A673 (cell line): ENCODE measurements around the gene GUCA1A. TPM values are rescaled to one million over a fixed set of nuclear protein-coding genes. Genes with fewer than 3 reads are reported as not detected.

Source experiments
- BruUV-seq: library from RNA; stranded (reverse); fragments of 400-500 nt; replicated peaks from 2 replicates; lab custom pipeline; 2021; lab: Mats Ljungman, UMichigan
- CTCF ChIA-PET: fragments of 300-600 bp; sonication (Branson Sonifier 250); formaldehyde crosslinking; loops from one replicate; lab custom pipeline; 2022; ENCODE audit warnings: antibody characterized with exemption; lab: Charles Lee
- POLR2A ChIA-PET: fragments of 300-600 bp; sonication (Branson Sonifier 250); formaldehyde crosslinking; loops from one replicate; lab custom pipeline; 2022; ENCODE audit warnings: antibody characterized with exemption; ENCODE audit not compliant: low non-redundant PET; lab: Charles Lee
- DNase-seq: peaks from one replicate; pipeline ENCODE4 v3.0.0-alpha.2; 2015; ENCODE audit warnings: low spot score
- H3K27ac ChIP-seq: fragments of 200-600 bp; sonication (generic); 2 replicates; pipeline ENCODE4 v1.5.1; 2016; ENCODE audit warnings: mixed run types, low read depth, mild to moderate bottlenecking, mixed read lengths, antibody characterized with exemption, low read length; ENCODE audit not compliant: poor library complexity, severe bottlenecking
- H3K27me3 ChIP-seq: fragments of 200-600 bp; sonication (generic); replicated peaks from 2 replicates; pipeline ENCODE4 v1.6.1; 2017; ENCODE audit warnings: mixed run types, low read depth, mild to moderate bottlenecking, mixed read lengths, antibody characterized with exemption, low read length; ENCODE audit not compliant: insufficient read depth, poor library complexity
- H3K36me3 ChIP-seq: fragments of 200-600 bp; sonication (generic); 2 replicates; pipeline ENCODE4 v1.6.1; 2016; ENCODE audit warnings: mixed run types, mild to moderate bottlenecking, mixed read lengths, antibody characterized with exemption, low read length; ENCODE audit not compliant: insufficient read depth, poor library complexity, severe bottlenecking
- H3K4me1 ChIP-seq: fragments of 200-600 bp; sonication (generic); 2 replicates; pipeline ENCODE4 v1.6.1; 2017; ENCODE audit warnings: mixed run types, mild to moderate bottlenecking, mixed read lengths, antibody characterized with exemption, low read length; ENCODE audit not compliant: insufficient read depth, poor library complexity, severe bottlenecking
- H3K4me3 ChIP-seq: fragments of 200-600 bp; sonication (generic); 2 replicates; pipeline ENCODE4 v1.5.1; 2016; ENCODE audit warnings: low read depth, mixed run types, mild to moderate bottlenecking, mixed read lengths, low read length; ENCODE audit not compliant: poor library complexity, severe bottlenecking
- H3K9me3 ChIP-seq: fragments of 200-600 bp; sonication (generic); 2 replicates; pipeline ENCODE4 v1.6.1; 2016; ENCODE audit warnings: mixed run types, low read depth, mild to moderate bottlenecking, mixed read lengths, antibody characterized with exemption, low read length; ENCODE audit not compliant: poor library complexity, severe bottlenecking
- CTCF ChIP-seq: fragments of 300-800, 200-600 bp; sonication (generic); conservative IDR thresholded peaks from 2 replicates; pipeline ENCODE4 v1.5.1; 2017; ENCODE audit warnings: low read depth, mild to moderate bottlenecking, antibody characterized with exemption, low read length, moderate library complexity, mixed read lengths
- EZH2 ChIP-seq: fragments of 200-600 bp; sonication (generic); IDR thresholded peaks from 2 replicates; pipeline ENCODE4 v1.6.1; 2017; ENCODE audit warnings: borderline replicate concordance, low read depth, mild to moderate bottlenecking, mixed read lengths, antibody characterized with exemption, low read length; ENCODE audit not compliant: poor library complexity, severe bottlenecking
- intact Hi-C: fragments of 100-400 bp; cut with micrococcal nuclease; formaldehyde crosslinking; loops from one replicate; pipeline ENCODE4 v1.10.0; 2022; ENCODE audit not compliant: unreplicated experiment
- total RNA-seq: library from RNA; stranded (reverse); gene quantifications from 2 replicates; pipeline ENCODE4 v1.2.3, GENCODE V29; 2021

Gene GUCA1A
- total RNA-seq, 1 experiment from 2014 or later = not detected

DNA sequence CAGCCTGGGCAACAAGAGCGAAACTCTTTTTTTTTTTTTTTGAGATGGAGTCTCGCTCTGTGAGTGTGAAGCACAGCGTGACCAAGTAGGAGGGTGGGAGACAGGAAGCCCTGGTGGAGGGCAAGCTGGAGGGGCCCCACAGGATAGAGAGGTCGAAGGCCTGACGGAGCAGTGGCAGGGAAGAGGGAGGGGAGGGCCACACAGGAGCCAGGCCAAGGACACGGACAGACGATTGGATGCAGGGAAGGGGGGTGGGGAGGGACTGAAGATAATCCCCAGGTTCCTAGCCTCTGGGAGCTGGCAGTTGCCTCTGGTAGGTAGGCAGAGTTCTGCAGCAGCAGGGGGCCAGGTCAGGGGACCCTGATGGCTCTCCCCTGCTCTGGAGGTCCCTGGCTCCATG is 10.8 kb upstream of the GUCA1A start:
- CTCF ChIA-PET = interaction anchor here (0.6 kb wide), 1 partner anchor 492 kb away, joined by 3 read pairs; no protein-coding TSS in a partner anchor
- Histone ChIP-seq H3K27ac (no peak overlapping the region), H3K4me3 (no peak overlapping the region), H3K4me1 (no peaks in the 10 kb centered on the region), H3K36me3 (no peaks in the 10 kb centered on the region), H3K9me3 (no peaks in the 10 kb centered on the region), H3K27me3 (no peaks in the 10 kb centered on the region)
- BruUV-seq = no TSS peak
- POLR2A ChIA-PET = no interaction called here
- no peak for TF ChIP-seq EZH2
- no peak for TF ChIP-seq CTCF
- DNase-seq = no peak
- intact Hi-C loops = no loop called here

DNA sequence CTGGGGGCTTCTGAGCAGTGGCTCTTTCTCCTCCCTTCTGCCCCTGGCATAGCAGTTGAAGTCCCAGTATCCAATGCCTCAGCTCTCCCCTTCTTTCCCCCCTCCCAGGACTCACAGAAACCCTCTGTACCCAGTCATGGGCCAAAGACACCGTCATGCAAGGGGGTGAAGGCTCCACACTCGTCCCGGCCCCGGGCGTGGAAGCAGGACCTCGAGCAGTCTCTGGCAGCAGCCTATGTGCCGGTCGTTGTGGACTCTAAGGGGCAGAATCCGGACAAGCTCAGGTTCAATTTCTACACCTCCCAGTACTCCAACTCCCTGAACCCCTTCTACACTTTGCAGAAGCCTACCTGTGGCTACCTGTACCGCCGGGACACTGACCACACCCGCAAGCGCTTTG is 10.4 kb upstream of the GUCA1A start:
- intact Hi-C loops = no loop called here
- BruUV-seq = no TSS peak
- POLR2A ChIA-PET = no interaction called here

GRCh38 chr6:42163981-42164380 is 9.2 kb upstream of the GUCA1A start:
- TF ChIP-seq EZH2 (no peak), CTCF (no peak)
- H3K4me1 ChIP-seq = no peaks in the 10 kb centered on the region
- H3K4me3 ChIP-seq = no peak overlapping the region
- H3K27ac ChIP-seq = no peak overlapping the region
- H3K36me3 ChIP-seq = no peaks in the 10 kb centered on the region
- H3K9me3 ChIP-seq = no peaks in the 10 kb centered on the region
- CTCF ChIA-PET = no interaction called here
- POLR2A ChIA-PET = no interaction called here
- no TSS peak for BruUV-seq
- H3K27me3 ChIP-seq = no peaks in the 10 kb centered on the region
- intact Hi-C loops = no loop called here
- DNase-seq = no peak

More for the DNA sequence above, 10.4 kb upstream of the GUCA1A start:
- no peak overlapping the region for H3K4me3 ChIP-seq
- H3K4me1 ChIP-seq = no peaks in the 10 kb centered on the region
- H3K36me3 ChIP-seq = no peaks in the 10 kb centered on the region
- no peaks in the 10 kb centered on the region for H3K9me3 ChIP-seq
- CTCF ChIA-PET = interaction anchor here (0.6 kb wide), 1 partner anchor 493 kb away, joined by 3 read pairs; no protein-coding TSS in a partner anchor
- no peaks in the 10 kb centered on the region for H3K27me3 ChIP-seq
- TF ChIP-seq EZH2 (no peak), CTCF (no peak)
- no peak for DNase-seq
- H3K27ac ChIP-seq = no peak overlapping the region
